ENCODE measurements around the gene ANXA3.

Gene ANXA3

DNA sequence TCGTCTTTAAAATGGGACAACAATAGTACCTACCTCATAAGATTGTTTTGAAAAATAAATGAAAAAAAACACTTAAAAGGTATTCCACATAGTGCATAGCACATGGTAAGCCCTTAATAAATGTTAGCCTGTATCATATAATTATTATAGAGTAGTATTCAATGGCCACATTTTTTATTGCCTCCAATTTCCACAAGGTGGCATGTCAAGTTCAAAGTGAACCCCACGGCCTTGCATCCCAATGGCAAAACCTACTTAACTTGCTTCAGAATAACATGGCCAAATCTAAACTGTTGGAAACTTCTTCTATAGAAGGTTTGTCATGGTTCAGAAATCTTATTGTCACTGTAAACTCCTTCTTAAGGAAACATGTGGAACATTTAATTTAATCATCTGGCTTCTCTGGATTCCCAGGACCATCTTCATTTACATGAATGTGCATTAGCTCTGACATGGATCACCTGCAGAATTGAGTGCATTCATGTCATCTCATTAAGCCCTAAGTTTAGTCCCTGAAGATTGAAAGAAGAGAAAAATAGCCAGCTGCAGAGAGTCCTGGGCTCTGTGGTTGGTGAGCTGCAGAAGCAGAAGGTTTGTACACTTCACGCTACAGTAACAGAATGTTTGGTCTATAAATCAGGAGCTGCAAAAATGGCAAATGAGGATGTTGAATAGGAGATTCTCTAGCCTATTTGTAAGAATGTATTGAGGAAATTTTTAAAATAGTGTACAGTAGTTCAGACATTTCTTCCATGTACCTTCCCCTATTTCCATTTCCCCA lies 61.0 kb downstream of the ANXA3 start:
- DNase-seq, result peak; percentile 65 to 73

- DNase-seq, result no peak
Observed at GRCh38 chr4:78613522-78614321, 62.2 kb downstream of the ANXA3 start.

GRCh38 chr4:78616046-78616498 lies 64.5 kb downstream of the ANXA3 start:
- DNase-seq, result no peak

GRCh38 chr4:78618436-78618835 lies 66.9 kb downstream of the ANXA3 start:
- DNase-seq, result no peak

DNA sequence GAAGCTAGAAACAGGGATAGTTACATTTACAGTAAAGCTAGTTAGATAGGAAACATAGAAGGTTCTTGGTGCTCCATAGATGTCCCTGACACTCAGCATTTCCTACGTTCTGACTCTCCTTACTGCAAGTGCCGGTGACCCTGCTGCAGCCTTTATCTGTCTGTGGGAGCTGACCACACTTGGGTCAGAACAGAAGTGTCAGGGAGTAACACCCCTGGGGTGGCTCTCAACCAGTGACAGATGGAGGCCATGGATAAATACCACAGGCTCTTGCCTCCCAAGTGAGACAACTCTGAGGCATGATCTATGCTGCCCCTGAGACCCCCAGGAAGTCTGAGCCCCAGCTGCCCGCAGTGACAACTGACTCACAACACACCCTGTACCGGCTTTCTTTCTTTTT lies 69.8 kb downstream of the ANXA3 start:
- no peak for DNase-seq

- no peak for DNase-seq
Observed at GRCh38 chr4:78622253-78622979, 70.8 kb downstream of the ANXA3 start.

GRCh38 chr4:78624048-78624447 lies 72.5 kb downstream of the ANXA3 start:
- DNase-seq, result peak; percentile 61 to 63

DNA sequence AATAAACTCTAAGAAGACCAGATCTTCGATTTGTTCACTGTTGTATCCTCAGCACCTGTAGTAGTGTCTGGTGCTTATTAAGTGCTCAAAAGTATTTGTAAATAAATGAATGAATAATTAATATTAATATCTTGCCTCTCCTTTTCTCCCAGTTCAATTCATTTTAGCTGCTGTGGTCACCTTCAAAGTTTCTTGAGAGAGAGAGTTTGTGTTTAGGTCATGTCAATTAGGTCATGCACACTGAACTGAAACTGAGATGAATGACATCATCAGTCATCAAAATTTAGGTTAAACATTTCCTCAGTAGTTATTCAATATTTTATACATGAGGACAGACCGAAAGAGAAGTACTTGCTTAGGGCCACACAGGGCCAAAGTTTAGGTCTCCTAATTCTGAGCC lies 73.5 kb downstream of the ANXA3 start:
- DNase-seq, result no peak

- DNase-seq, result no peak
Observed at GRCh38 chr4:78627046-78627965, 75.7 kb downstream of the ANXA3 start.

DNA sequence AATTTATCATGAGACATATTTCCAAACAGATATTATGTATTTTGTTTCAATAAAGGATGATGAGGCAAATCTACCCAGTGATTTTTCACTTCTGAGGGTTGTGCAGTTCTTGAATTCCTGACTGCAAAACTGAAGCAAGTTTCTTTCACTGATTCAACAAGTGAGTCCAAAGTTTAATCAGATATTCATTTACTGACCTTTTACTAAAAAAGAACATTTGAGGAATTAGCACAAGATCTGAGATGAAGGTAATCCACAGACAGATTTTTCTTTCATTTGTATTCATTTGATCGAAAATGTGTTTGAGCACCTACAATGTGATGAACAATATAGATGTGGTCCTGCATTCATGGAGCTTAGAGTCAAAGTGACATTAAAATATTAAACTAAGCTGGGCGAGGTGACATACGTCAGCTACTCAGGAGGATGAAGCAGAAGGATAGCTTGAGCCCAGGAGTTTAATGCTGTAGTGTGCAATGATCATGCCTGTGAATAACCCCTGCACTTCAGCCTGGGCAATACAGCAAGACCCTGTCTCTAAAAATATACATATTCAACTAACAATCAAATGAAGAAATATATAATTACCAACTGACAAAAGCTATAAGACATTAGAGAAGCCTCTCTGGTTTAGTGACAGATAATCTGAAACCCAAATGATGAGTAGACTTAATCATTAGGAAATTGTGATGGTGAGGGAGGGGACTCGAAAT lies 76.6 kb downstream of the ANXA3 start:
- no peak for DNase-seq

DNA sequence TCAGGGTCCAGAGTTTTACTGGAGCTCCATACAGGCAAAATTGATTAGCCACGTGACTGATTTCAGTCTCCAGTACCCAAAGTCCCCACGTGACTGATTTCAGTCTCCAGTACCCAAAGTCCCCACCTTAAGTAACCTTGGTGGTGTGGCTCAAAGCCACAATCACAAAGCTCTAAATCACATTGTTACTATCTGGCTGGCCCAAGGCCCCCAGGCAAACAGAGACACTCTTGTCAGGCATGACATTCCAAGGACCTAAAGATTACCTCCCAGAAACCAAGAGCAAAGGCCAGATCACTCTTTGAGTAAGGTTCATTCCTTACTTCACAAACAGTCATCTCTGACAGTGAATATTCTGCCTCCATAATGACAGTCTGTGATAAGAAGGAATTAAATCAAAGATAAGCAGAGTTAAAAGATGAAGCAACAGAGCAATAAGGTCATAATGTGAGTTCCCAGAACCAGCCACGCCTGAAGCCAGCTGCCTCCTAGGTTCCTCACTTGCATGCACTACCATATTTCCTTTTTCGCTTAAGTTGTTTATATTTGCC lies 78.5 kb downstream of the ANXA3 start:
- peak; percentile 80 to 82 for DNase-seq

- DNase-seq, result peak; percentile 28 to 33
Observed at GRCh38 chr4:78630615-78631014, 79.0 kb downstream of the ANXA3 start.

DNA sequence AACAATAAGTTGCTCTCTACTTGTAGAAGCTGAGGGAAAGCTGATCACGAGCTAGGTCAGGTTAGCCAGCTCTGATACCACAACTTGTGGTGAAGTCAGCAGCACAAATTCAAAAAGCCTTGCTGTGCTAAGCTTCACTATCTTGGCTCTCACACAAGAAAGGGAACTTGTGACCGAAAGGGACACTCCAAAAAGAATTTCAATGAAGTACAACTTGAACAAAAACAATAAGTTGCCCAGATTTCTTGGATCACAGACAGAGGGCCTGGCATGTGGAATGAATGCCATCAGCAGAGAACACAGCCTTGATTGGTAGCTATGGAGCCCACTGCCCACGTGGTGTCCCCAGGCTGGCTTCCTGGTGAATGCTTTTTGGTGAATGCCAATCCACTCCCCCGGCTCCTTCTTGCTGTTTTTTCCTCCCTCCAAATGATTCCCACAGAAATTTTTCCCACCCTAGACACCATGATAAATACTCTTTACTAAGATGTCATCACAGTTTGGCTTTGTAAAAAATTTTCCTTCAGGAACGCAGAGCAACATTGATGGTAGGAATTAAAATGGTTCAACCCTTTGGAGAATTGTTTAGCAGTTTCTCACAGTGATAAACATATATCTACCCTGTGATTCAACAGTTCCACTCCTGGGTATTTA lies 82.6 kb downstream of the ANXA3 start:
- peak in 1 of 2 donors; percentile 42 for DNase-seq

DNA sequence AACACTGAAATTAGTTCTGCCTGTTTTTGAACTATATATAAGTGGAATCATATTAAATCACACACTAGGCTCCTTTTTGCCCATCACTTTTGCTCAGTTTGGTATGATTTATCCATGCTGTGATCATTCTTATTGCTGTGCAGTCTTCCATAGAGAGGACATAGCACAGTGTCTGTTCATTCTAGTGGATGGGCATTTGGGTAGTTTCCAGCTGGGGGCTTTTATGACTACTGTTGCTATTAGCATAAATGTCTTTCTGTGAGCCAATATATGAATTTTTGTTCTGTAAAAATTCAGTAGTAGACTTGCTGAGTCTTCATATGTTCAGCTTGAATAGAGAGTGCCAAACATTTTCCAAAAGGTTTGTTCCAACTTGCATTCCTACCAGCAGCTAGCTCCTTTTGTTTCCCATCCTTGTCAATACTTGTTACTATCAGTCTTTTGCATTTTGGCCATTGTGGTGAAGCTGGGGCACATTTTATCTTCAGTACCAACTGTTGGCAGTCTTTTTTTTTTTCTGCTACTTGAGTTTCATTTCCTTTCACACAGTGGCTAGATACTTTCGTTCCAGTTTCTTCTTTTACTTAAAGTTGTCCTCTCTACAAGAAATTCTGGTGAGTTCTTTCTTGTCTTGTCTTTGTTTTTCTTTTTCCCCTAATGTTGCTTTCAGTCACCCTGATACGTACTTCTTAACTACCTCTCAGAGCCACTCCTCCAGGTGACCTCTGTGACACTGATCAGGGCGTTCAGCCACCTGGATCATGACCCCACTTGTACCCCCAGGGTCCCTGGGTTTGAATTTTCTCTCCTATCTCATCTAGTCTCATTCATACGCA lies 87.0 kb downstream of the ANXA3 start:
- DNase-seq, result no peak

GRCh38 chr4:78640714-78641113 lies 89.1 kb downstream of the ANXA3 start:
- DNase-seq, result no peak

DNA sequence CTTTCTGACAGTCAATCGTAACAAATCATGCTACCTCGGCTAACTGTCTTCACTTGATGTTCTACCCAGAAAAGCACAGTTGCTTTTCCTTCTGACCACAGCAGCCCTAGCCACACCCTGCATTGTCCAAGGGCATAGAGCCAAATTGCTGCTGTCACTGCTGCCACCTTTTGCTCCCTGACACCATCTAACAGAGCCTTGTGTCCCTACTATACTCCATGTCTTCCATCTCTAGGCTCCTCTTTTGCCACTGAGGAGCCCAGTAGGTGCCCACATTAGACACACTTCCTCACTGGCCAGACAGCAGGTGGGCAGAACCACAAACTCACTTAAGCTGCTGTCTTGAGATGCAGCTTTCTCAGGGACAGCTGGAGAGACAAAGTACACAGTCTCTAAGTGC lies 91.4 kb downstream of the ANXA3 start:
- DNase-seq, result no peak

DNA sequence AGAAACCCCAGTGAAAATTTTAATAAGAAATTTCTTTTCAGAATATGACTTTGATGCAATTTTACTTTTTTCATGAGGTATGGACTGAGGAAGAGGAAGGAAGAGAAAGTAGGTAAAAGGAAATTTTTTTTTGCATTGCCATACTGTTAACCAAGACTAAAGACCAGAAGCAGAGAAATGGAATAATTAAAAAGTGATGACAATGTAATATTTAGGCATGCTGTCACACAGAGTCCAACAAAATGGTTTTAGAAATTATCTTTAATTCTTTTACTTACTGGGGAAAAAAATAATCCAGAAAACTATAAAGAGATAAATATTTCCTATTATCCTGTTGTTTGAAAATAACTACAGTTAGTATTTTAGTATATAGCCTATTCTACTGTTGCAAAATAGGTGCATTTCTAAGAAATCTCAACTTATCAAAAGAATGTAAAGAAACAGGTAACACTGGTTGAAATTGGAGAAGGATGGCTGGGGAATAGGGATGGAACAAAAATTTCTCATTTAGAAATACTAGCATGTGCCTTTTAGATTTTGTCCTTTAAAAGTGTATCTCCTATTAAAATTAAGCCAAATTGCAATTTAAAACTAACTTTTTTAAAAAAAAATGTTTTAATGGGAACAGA lies 92.6 kb downstream of the ANXA3 start:
- no peak for DNase-seq

GRCh38 chr4:78644744-78645330 lies 93.3 kb downstream of the ANXA3 start:
- DNase-seq, result peak; percentile 80 to 86
